ENCODE results near the gene NFATC4. TPM values are rescaled to one million over a fixed set of nuclear protein-coding genes. Genes with fewer than 3 reads are reported as not detected.

Gene NFATC4
- total and polyA plus RNA-seq, 2 of the 4 experiments (the other 2 are of a cell fraction), result 15.6 to 35.8 TPM

DNA sequence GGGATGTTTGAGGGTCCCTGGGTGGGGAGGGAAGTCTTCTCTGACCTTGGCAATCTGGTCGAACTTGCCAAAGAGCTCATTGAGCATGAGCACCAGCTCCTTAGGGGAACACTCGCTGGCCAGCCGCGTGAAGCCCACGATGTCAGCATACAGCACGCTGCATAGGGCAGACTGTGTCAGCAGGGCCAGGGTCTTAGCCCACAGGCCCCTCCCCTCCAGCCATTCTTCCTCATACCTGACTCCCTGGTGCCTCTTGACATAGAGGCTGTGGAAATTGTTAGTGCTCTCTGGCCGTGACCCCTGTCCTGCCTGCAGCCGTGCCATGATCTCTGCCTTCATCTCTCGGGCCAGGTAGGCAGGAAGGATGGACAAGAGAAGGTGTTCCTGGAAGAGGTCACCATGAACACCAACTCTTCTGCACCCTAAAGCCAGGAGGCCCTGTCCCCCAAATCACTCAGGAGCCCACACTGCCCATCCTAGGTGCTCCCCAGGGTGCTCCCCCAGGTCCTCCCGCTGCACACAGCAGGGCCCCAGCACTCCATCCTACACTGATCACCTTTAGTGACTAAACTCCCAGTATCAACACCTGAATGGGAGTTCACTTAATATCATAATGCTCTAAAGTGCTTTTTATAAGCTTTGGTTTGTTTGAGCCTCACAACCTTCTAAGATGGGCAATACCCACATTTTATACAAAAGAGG lies 36.9 kb upstream of the NFATC4 start:
- no peak overlapping the region for H2BK15ac ChIP-seq (ENCODE audit: low read depth, low read length)
- no peak overlapping the region for H3K9ac ChIP-seq (ENCODE audit: low read depth, low read length)
- H3K36me3 ChIP-seq (ENCODE audit: control insufficient read depth, insufficient read depth, low read length), result no peaks in the 10 kb centered on the region
- BruUV-seq (replicated peaks), result no TSS peak
- no peak overlapping the region for H4K8ac ChIP-seq (ENCODE audit: low read depth in 2 of 2, low read length in 2 of 2)
- H3K4me1 ChIP-seq (ENCODE audit: control insufficient read depth, insufficient read depth, low read length), result peaks cover 3% of the 10 kb centered on the region; the same call in 1 of the 2 replicates
- H3K14ac ChIP-seq (replicated peaks; ENCODE audit: low read depth, low read length), result no peak overlapping the region
- no peak overlapping the region for H2BK5ac ChIP-seq (ENCODE audit: low read depth, low read length, poor library complexity, severe bottlenecking)
- H3K9me1 ChIP-seq (ENCODE audit: insufficient read depth, low read length), result no peaks in the 10 kb centered on the region; the same call in 1 of the 2 replicates
- ATAC-seq (ENCODE audit: low read depth) (no peak), DNase-seq (no peak)
- ChIA-PET POLR2A (ENCODE audit: unreplicated experiment) (no interaction called here), CTCF (interaction anchor here (0.7 to 5.6 kb wide), 2 partner anchors 100 to 106 kb away, joined by 3 to 63 read pairs; partner anchors contain the start of genes CBLN3 and KHNYN)
- no peak overlapping the region for H2AK5ac ChIP-seq (ENCODE audit: low read depth, low read length)
- H3K18ac ChIP-seq (ENCODE audit: low read depth, low read length), result no peak overlapping the region
- no peak overlapping the region for H2BK120ac ChIP-seq (ENCODE audit: low read depth, low read length)
- dilution Hi-C loops (cut with HindIII; ENCODE audit: low sequenced_read_pairs, unreplicated experiment), result no loop called here
- no peaks in the 10 kb centered on the region for H3K79me1 ChIP-seq (ENCODE audit: low read depth in 1 of 2, low read length in 2 of 2)
- H2AFZ ChIP-seq (replicated peaks; ENCODE audit: low read length, poor library complexity), result no peak overlapping the region
- no peak overlapping the region for H3K4me2 ChIP-seq (ENCODE audit: low read depth, low read length)
- H2AK9ac ChIP-seq (replicated peaks; ENCODE audit: low read depth, low read length, poor library complexity), result no peak overlapping the region
- in situ Hi-C loops (cut with MboI; ENCODE audit: low sequenced_read_pairs), result loop anchor here (5.0 kb wide), 1 partner anchor 106 kb away; no protein-coding TSS in a partner anchor
- no peak overlapping the region for H4K5ac ChIP-seq (ENCODE audit: low read depth, low read length)
- no peak overlapping the region for H3K4ac ChIP-seq (ENCODE audit: low read depth, low read length)
- no peak overlapping the region for H3K56ac ChIP-seq (ENCODE audit: extremely low read depth, insufficient read depth, low read length)
- intact Hi-C loops (cut with micrococcal nuclease), result no loop called here
- H4K20me1 ChIP-seq (ENCODE audit: insufficient read depth, low read length), result no peaks in the 10 kb centered on the region
- H3K9me3 ChIP-seq (ENCODE audit: control insufficient read depth, insufficient read depth, low read length), result no peaks in the 10 kb centered on the region
- no peak overlapping the region for H3K4me3 ChIP-seq (ENCODE audit: insufficient read depth, low read depth, low read length)
- H3K27ac ChIP-seq (ENCODE audit: insufficient read depth, low read length), result no peak overlapping the region
- no peak overlapping the region for H4K91ac ChIP-seq (ENCODE audit: insufficient read depth, low read depth, low read length)
- no peak overlapping the region for H2BK20ac ChIP-seq (ENCODE audit: low read depth, low read length)
- H3K23ac ChIP-seq (ENCODE audit: low read depth, low read length), result no peak overlapping the region
- peaks cover 34% of the 10 kb centered on the region for H3K27me3 ChIP-seq (ENCODE audit: control insufficient read depth, insufficient read depth, low read length)
- WGBS, 2 experiments (ENCODE audit: extremely low coverage in 2 of 2, insufficient read length in 1 of 2), result 79% methylated on average over 5 of the region's 10 CpGs; no CpG with 5 or more reads in 1 of the 2 experiments
- TF ChIP-seq, protein P1, sequence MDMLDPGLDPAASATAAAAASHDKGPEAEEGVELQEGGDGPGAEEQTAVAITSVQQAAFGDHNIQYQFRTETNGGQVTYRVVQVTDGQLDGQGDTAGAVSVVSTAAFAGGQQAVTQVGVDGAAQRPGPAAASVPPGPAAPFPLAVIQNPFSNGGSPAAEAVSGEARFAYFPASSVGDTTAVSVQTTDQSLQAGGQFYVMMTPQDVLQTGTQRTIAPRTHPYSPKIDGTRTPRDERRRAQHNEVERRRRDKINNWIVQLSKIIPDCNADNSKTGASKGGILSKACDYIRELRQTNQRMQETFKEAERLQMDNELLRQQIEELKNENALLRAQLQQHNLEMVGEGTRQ (IDR thresholded peaks at IDR 0.05; ENCODE audit: low read depth, low read length), result no peak
- no peak for TF ChIP-seq CHD1 (IDR thresholded peaks at IDR 0.05; ENCODE audit: low read depth, low read length)
- TF ChIP-seq POLR2A (IDR thresholded peaks at IDR 0.05; ENCODE audit: low read depth, low read length), result no peak
- TF ChIP-seq RAD21 (IDR thresholded peaks at IDR 0.05; ENCODE audit: low read length), result no peak
- TF ChIP-seq MAFK (IDR thresholded peaks at IDR 0.05; ENCODE audit: low read depth, low read length), result no peak
- no peak for TF ChIP-seq SMC3 (IDR thresholded peaks at IDR 0.05; ENCODE audit: low read depth, low read length)
- TF ChIP-seq FOS (IDR thresholded peaks at IDR 0.05; ENCODE audit: low read depth, low read length), result no peak
- TF ChIP-seq, protein P2, sequence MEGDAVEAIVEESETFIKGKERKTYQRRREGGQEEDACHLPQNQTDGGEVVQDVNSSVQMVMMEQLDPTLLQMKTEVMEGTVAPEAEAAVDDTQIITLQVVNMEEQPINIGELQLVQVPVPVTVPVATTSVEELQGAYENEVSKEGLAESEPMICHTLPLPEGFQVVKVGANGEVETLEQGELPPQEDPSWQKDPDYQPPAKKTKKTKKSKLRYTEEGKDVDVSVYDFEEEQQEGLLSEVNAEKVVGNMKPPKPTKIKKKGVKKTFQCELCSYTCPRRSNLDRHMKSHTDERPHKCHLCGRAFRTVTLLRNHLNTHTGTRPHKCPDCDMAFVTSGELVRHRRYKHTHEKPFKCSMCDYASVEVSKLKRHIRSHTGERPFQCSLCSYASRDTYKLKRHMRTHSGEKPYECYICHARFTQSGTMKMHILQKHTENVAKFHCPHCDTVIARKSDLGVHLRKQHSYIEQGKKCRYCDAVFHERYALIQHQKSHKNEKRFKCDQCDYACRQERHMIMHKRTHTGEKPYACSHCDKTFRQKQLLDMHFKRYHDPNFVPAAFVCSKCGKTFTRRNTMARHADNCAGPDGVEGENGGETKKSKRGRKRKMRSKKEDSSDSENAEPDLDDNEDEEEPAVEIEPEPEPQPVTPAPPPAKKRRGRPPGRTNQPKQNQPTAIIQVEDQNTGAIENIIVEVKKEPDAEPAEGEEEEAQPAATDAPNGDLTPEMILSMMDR (conservative IDR thresholded peaks at IDR 0.05; ENCODE audit: low read depth, low read length), result no peak
- TF ChIP-seq CEBPB (IDR thresholded peaks at IDR 0.05; ENCODE audit: low read depth, low read length), result no peak
- no peak for TF ChIP-seq RCOR1 (IDR thresholded peaks at IDR 0.05; ENCODE audit: insufficient replicate concordance, low read length)
- TF ChIP-seq, protein P3, sequence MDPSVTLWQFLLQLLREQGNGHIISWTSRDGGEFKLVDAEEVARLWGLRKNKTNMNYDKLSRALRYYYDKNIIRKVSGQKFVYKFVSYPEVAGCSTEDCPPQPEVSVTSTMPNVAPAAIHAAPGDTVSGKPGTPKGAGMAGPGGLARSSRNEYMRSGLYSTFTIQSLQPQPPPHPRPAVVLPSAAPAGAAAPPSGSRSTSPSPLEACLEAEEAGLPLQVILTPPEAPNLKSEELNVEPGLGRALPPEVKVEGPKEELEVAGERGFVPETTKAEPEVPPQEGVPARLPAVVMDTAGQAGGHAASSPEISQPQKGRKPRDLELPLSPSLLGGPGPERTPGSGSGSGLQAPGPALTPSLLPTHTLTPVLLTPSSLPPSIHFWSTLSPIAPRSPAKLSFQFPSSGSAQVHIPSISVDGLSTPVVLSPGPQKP (IDR thresholded peaks at IDR 0.05; ENCODE audit: borderline replicate concordance, low read depth, low read length), result no peak
- TF ChIP-seq MXI1 (IDR thresholded peaks at IDR 0.05; ENCODE audit: borderline replicate concordance, low read depth, low read length), result no peak
- TF ChIP-seq BHLHE40 (IDR thresholded peaks at IDR 0.05; ENCODE audit: low read depth, low read length), result no peak
- TF ChIP-seq NFE2L2 (IDR thresholded peaks at IDR 0.05; ENCODE audit: low read depth, low read length), result no peak
- no peak for TF ChIP-seq MAZ (IDR thresholded peaks at IDR 0.05; ENCODE audit: borderline replicate concordance, low read depth, low read length)

Data from IMR-90 (cell line).